Measurements from ENCODE around the gene RABGAP1L. TPM values are rescaled to one million over a fixed set of nuclear protein-coding genes. Genes with fewer than 3 reads are reported as not detected.
"Not testable (repeated sequence)": the region's sequence is repeated elsewhere in the genome, so short reads cannot be mapped to it uniquely, and the experiment has no call there.

The RABGAP1L gene
- total and polyA plus RNA-seq, 2 of the 8 experiments (the other 6 are each of a cell fraction or from before 2014, with no cell fraction given), result 33.3 to 156 TPM

GRCh38 chr1:174408146-174408545 is 248.8 kb downstream of the RABGAP1L start (continued):
- TF ChIP-seq GTF2F1 (IDR thresholded peaks at IDR 0.05; ENCODE audit: borderline replicate concordance, low read depth, low read length) (no peak), FOSL1 (IDR thresholded peaks at IDR 0.05; ENCODE audit: insufficient read depth, low read depth, low read length) (no peak), HDAC2 (IDR thresholded peaks at IDR 0.05; ENCODE audit: borderline replicate concordance in 1 of 2, low read depth in 2 of 2, low read length in 2 of 2) (no peak), SUZ12 (IDR thresholded peaks at IDR 0.05; ENCODE audit: low read length) (no peak), POU5F1 (IDR thresholded peaks at IDR 0.05; ENCODE audit: low read depth, low read length) (no peak), RXRA (IDR thresholded peaks at IDR 0.05; ENCODE audit: insufficient read depth, low read depth, low read length) (no peak), JUND (IDR thresholded peaks at IDR 0.05; ENCODE audit: low read length) (no peak)

DNA sequence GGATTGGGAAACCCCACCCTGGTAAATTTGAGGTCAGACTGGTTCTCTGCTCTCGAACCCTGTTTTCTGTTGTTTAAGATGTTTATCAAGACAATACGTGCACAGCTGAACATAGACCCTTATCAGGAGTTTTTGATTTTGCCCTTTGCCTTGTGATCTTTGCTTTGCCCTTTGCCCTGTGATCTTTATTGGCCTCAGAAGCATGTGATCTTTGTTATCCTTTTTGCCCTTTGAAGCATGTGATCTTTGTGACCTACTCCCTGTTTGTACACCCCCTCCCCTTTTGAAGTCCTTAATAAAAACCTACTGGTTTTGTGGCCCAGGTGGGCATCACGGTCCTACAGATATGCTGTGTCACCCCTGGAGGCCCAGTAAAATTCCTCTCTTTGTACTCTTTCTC is 250.5 kb downstream of the RABGAP1L start:
- H2AFZ ChIP-seq (ENCODE audit: low read length); H3K18ac ChIP-seq (ENCODE audit: extremely low read depth, low read length); H3K79me1 ChIP-seq (ENCODE audit: low read depth, low read length); H2AK5ac ChIP-seq (ENCODE audit: low read depth, low read length); H2BK120ac ChIP-seq (replicated peaks; ENCODE audit: low read depth, low read length); H3K9ac ChIP-seq (replicated peaks in 1 of 4; ENCODE audit: extremely low read depth in 1 of 4, low read depth in 3 of 4, low read length in 3 of 4); FAIRE-seq; H4K5ac ChIP-seq (ENCODE audit: insufficient read length, low read depth, low read length); DNase-seq (ENCODE audit: low read depth in 1 of 2, low spot score in 2 of 2); H3K23me2 ChIP-seq (ENCODE audit: low read depth, low read length); H2BK12ac ChIP-seq (ENCODE audit: low read depth, low read length); H3K4me2 ChIP-seq (ENCODE audit: insufficient read depth in 1 of 2, low read depth in 2 of 2, low read length in 2 of 2); H2BK20ac ChIP-seq (ENCODE audit: low read length); H4K8ac ChIP-seq (ENCODE audit: extremely low read depth, insufficient read depth, low read length); H3K56ac ChIP-seq (replicated peaks; ENCODE audit: insufficient read length, low read depth, low read length); H3K23ac ChIP-seq (ENCODE audit: insufficient read length); H4K91ac ChIP-seq (replicated peaks; ENCODE audit: insufficient read length, low read length); H3K4ac ChIP-seq (replicated peaks; ENCODE audit: insufficient read length, low read depth, low read length); H3K27ac ChIP-seq (ENCODE audit: low read depth, low read length); H4K20me1 ChIP-seq (replicated peaks in 1 of 2; ENCODE audit: control insufficient read depth in 1 of 2, insufficient read depth in 2 of 2, low read length in 2 of 2); H3K27me3 ChIP-seq (replicated peaks in 1 of 4; ENCODE audit: control insufficient read depth in 3 of 4, extremely low read depth in 1 of 4, insufficient read depth in 3 of 4, low read length in 3 of 4); H3K9me3 ChIP-seq (ENCODE audit: insufficient read depth in 2 of 2, low read depth in 1 of 2, low read length in 1 of 2); POLR2A ChIA-PET (ENCODE audit: partially characterized antibody); CTCF ChIA-PET (ENCODE audit: partially characterized antibody); H2BK5ac ChIP-seq (ENCODE audit: low read depth, low read length); H3K79me2 ChIP-seq (ENCODE audit: control insufficient read depth in 1 of 2, insufficient read depth in 2 of 2, low read length in 2 of 2); H3K36me3 ChIP-seq (ENCODE audit: control insufficient read depth in 2 of 4, insufficient read depth in 4 of 4, low read length in 3 of 4); H3K4me3 ChIP-seq (ENCODE audit: extremely low read depth in 1 of 4, insufficient read depth in 2 of 4, low read depth in 3 of 4, low read length in 4 of 4); H3K4me1 ChIP-seq (replicated peaks in 1 of 4; ENCODE audit: control insufficient read depth in 3 of 4, insufficient read depth in 4 of 4, low read length in 3 of 4); H3K14ac ChIP-seq (ENCODE audit: insufficient read length); H2BK15ac ChIP-seq (ENCODE audit: low read length): not testable (repeated sequence)
- 92% methylated on average over 3 of the region's 3 CpGs; no CpG with 5 or more reads in 1 of the 2 experiments for WGBS, 2 experiments (ENCODE audit: extremely low coverage in 1 of 2, insufficient coverage in 1 of 2, insufficient read length in 1 of 2, insufficient replicate concordance in 2 of 2, low coverage in 1 of 2, low lambda C conversion rate in 2 of 2, missing lambda C conversion rate in 1 of 2)

All from H1 (cell line).